ENCODE data around the gene TRABD2B. TPM values are rescaled to one million over a fixed set of nuclear protein-coding genes. Genes with fewer than 3 reads are reported as not detected.

The TRABD2B gene
- total RNA-seq, 2 experiments from 2014 or later: not detected

GRCh38 chr1:47927165-47927564 lies 70.0 kb downstream of the TRABD2B start:
- DNase-seq: no peak
- H3K36me3 Mint-ChIP-seq: no peaks in the 10 kb centered on the region
- peaks cover 29% of the 10 kb centered on the region for H3K27me3 Mint-ChIP-seq
- H3K4me1 Mint-ChIP-seq: no peaks in the 10 kb centered on the region
- no peak overlapping the region for H3K27ac Mint-ChIP-seq
- no peak overlapping the region for H3K4me3 Mint-ChIP-seq
- no peaks in the 10 kb centered on the region for H3K9me3 Mint-ChIP-seq

- Mint-ChIP-seq H3K9me3 (no peaks in the 10 kb centered on the region), H3K27me3 (peaks cover 29% of the 10 kb centered on the region), H3K4me1 (no peaks in the 10 kb centered on the region), H3K4me3 (no peak overlapping the region), H3K27ac (no peak overlapping the region), H3K36me3 (no peaks in the 10 kb centered on the region)
- no peak for DNase-seq
Observed at GRCh38 chr1:47926461-47926999, 70.7 kb downstream of the TRABD2B start.

- Mint-ChIP-seq H3K27ac (no peak overlapping the region), H3K4me1 (no peaks in the 10 kb centered on the region), H3K9me3 (no peaks in the 10 kb centered on the region), H3K27me3 (peaks cover 29% of the 10 kb centered on the region), H3K36me3 (no peaks in the 10 kb centered on the region), H3K4me3 (no peak overlapping the region)
- DNase-seq: no peak
Observed at GRCh38 chr1:47924270-47925048, 72.7 kb downstream of the TRABD2B start.

GRCh38 chr1:47921935-47922415 lies 75.2 kb downstream of the TRABD2B start:
- no peak overlapping the region for H3K4me3 Mint-ChIP-seq
- no peak for DNase-seq

GRCh38 chr1:47919113-47919833 lies 77.9 kb downstream of the TRABD2B start:
- Mint-ChIP-seq H3K9me3 (no peaks in the 10 kb centered on the region), H3K36me3 (no peaks in the 10 kb centered on the region), H3K4me1 (no peaks in the 10 kb centered on the region), H3K27me3 (peaks cover 17% of the 10 kb centered on the region), H3K27ac (no peak overlapping the region), H3K4me3 (no peak overlapping the region)
- DNase-seq: no peak

More at GRCh38 chr1:47921935-47922415, 75.2 kb downstream of the TRABD2B start:
- no peaks in the 10 kb centered on the region for H3K36me3 Mint-ChIP-seq
- no peaks in the 10 kb centered on the region for H3K4me1 Mint-ChIP-seq
- peaks cover 33% of the 10 kb centered on the region for H3K27me3 Mint-ChIP-seq
- no peaks in the 10 kb centered on the region for H3K9me3 Mint-ChIP-seq
- H3K27ac Mint-ChIP-seq: no peak overlapping the region

- DNase-seq: no peak
- Mint-ChIP-seq H3K36me3 (no peaks in the 10 kb centered on the region), H3K9me3 (no peaks in the 10 kb centered on the region), H3K4me3 (no peak overlapping the region), H3K4me1 (no peaks in the 10 kb centered on the region), H3K27me3 (peaks cover 8% of the 10 kb centered on the region), H3K27ac (no peak overlapping the region)
Observed at GRCh38 chr1:47918257-47918867, 78.8 kb downstream of the TRABD2B start.

GRCh38 chr1:47917687-47918086 lies 79.5 kb downstream of the TRABD2B start:
- no peak overlapping the region for H3K27ac Mint-ChIP-seq
- H3K4me1 Mint-ChIP-seq: no peaks in the 10 kb centered on the region
- H3K36me3 Mint-ChIP-seq: no peaks in the 10 kb centered on the region
- peaks cover 8% of the 10 kb centered on the region for H3K27me3 Mint-ChIP-seq
- H3K9me3 Mint-ChIP-seq: no peaks in the 10 kb centered on the region
- DNase-seq: no peak
- H3K4me3 Mint-ChIP-seq: no peak overlapping the region

- Mint-ChIP-seq H3K27ac (no peak overlapping the region), H3K9me3 (no peaks in the 10 kb centered on the region), H3K27me3 (peaks cover 8% of the 10 kb centered on the region), H3K4me1 (no peaks in the 10 kb centered on the region), H3K36me3 (no peaks in the 10 kb centered on the region), H3K4me3 (no peak overlapping the region)
- no peak for DNase-seq
Observed at GRCh38 chr1:47915677-47916353, 81.4 kb downstream of the TRABD2B start.

GRCh38 chr1:47914952-47915676 lies 82.1 kb downstream of the TRABD2B start:
- no peaks in the 10 kb centered on the region for H3K9me3 Mint-ChIP-seq
- no peaks in the 10 kb centered on the region for H3K36me3 Mint-ChIP-seq
- no peaks in the 10 kb centered on the region for H3K4me1 Mint-ChIP-seq
- H3K27ac Mint-ChIP-seq: no peak overlapping the region
- DNase-seq: no peak
- H3K4me3 Mint-ChIP-seq: no peak overlapping the region
- H3K27me3 Mint-ChIP-seq: peaks cover 8% of the 10 kb centered on the region

- Mint-ChIP-seq H3K4me3 (no peak overlapping the region), H3K27ac (no peak overlapping the region), H3K9me3 (no peaks in the 10 kb centered on the region), H3K36me3 (no peaks in the 10 kb centered on the region), H3K4me1 (no peaks in the 10 kb centered on the region), H3K27me3 (peaks cover 9% of the 10 kb centered on the region)
- no peak for DNase-seq
Observed at GRCh38 chr1:47914218-47914938, 82.8 kb downstream of the TRABD2B start.

- no peak overlapping the region for H3K4me3 Mint-ChIP-seq
- H3K27me3 Mint-ChIP-seq: peaks cover 13% of the 10 kb centered on the region
- H3K9me3 Mint-ChIP-seq: no peaks in the 10 kb centered on the region
- H3K4me1 Mint-ChIP-seq: no peaks in the 10 kb centered on the region
- DNase-seq: no peak
- H3K36me3 Mint-ChIP-seq: no peaks in the 10 kb centered on the region
- no peak overlapping the region for H3K27ac Mint-ChIP-seq
Observed at GRCh38 chr1:47913225-47913823, 83.9 kb downstream of the TRABD2B start.

GRCh38 chr1:47912756-47913155 lies 84.4 kb downstream of the TRABD2B start:
- H3K27ac Mint-ChIP-seq: no peak overlapping the region
- no peaks in the 10 kb centered on the region for H3K4me1 Mint-ChIP-seq
- peaks cover 11% of the 10 kb centered on the region for H3K27me3 Mint-ChIP-seq
- H3K36me3 Mint-ChIP-seq: no peaks in the 10 kb centered on the region
- no peaks in the 10 kb centered on the region for H3K9me3 Mint-ChIP-seq
- no peak for DNase-seq
- H3K4me3 Mint-ChIP-seq: no peak overlapping the region

GRCh38 chr1:47911892-47912291 lies 85.3 kb downstream of the TRABD2B start:
- DNase-seq: no peak
- H3K9me3 Mint-ChIP-seq: no peaks in the 10 kb centered on the region
- H3K27ac Mint-ChIP-seq: no peak overlapping the region

More at GRCh38 chr1:47911892-47912291, 85.3 kb downstream of the TRABD2B start:
- Mint-ChIP-seq H3K27me3 (peaks cover 9% of the 10 kb centered on the region), H3K4me3 (no peak overlapping the region), H3K36me3 (no peaks in the 10 kb centered on the region), H3K4me1 (no peaks in the 10 kb centered on the region)

Measured in activated naive CD8-positive, alpha-beta T cell treated with anti-CD3 and anti-CD28 coated beads for 36 hours (primary cell).